SKM-1 (cell line): ENCODE results near the gene MBOAT2.

Experiments used
- DNase-seq: peaks from one replicate; lab custom pipeline; 2025; ENCODE audit not compliant: unreplicated experiment; lab: John Stamatoyannopoulos, UW

Gene MBOAT2

GRCh38 chr2:8862230-8862629, 141.3 kb downstream of the MBOAT2 start:
- no peak for DNase-seq

GRCh38 chr2:8861797-8862196, 141.7 kb downstream of the MBOAT2 start:
- DNase-seq = no peak

- DNase-seq = no peak
These were observed 143.2 kb downstream of the MBOAT2 start for GRCh38 chr2:8860239-8860638.

GRCh38 chr2:8858910-8859309, 144.6 kb downstream of the MBOAT2 start:
- no peak for DNase-seq

GRCh38 chr2:8858264-8858663, 145.2 kb downstream of the MBOAT2 start:
- DNase-seq = no peak

GRCh38 chr2:8857709-8858108, 145.8 kb downstream of the MBOAT2 start:
- DNase-seq = no peak

- DNase-seq = no peak
These were observed 147.3 kb downstream of the MBOAT2 start for GRCh38 chr2:8856176-8856575.

- no peak for DNase-seq
These were observed 148.5 kb downstream of the MBOAT2 start for GRCh38 chr2:8855010-8855409.

GRCh38 chr2:8853426-8853825, 150.1 kb downstream of the MBOAT2 start:
- DNase-seq = no peak

GRCh38 chr2:8851811-8852560, 151.5 kb downstream of the MBOAT2 start:
- no peak for DNase-seq

- DNase-seq = no peak
These were observed 152.5 kb downstream of the MBOAT2 start for GRCh38 chr2:8850845-8851487.

GRCh38 chr2:8849327-8849726, 154.2 kb downstream of the MBOAT2 start:
- no peak for DNase-seq

- no peak for DNase-seq
These were observed 155.0 kb downstream of the MBOAT2 start for GRCh38 chr2:8848328-8849100.

GRCh38 chr2:8847400-8847799, 156.1 kb downstream of the MBOAT2 start:
- no peak for DNase-seq

GRCh38 chr2:8841932-8842331, 161.6 kb downstream of the MBOAT2 start:
- peak; percentile 9 for DNase-seq

- DNase-seq = no peak
These were observed 162.9 kb downstream of the MBOAT2 start for GRCh38 chr2:8840475-8841091.

- no peak for DNase-seq
These were observed 164.1 kb downstream of the MBOAT2 start for GRCh38 chr2:8839189-8839965.

- no peak for DNase-seq
These were observed 165.7 kb downstream of the MBOAT2 start for GRCh38 chr2:8837795-8838140.

- peak; percentile 49 for DNase-seq
These were observed 166.3 kb downstream of the MBOAT2 start, which contains the start of gene KIDINS220 for GRCh38 chr2:8836971-8837794. Gene KIDINS220, minus strand, starts transcription at chr2:8837613. Its CDS starts 10,520 bp downstream, at chr2:8827093.

GRCh38 chr2:8835279-8835678, 168.2 kb downstream of the MBOAT2 start:
- no peak for DNase-seq
